Measurements from ENCODE around the gene COPE.
A peak's percentile ranks its signal among the peaks of the same experiment; 100 is the strongest.

The COPE gene

DNA sequence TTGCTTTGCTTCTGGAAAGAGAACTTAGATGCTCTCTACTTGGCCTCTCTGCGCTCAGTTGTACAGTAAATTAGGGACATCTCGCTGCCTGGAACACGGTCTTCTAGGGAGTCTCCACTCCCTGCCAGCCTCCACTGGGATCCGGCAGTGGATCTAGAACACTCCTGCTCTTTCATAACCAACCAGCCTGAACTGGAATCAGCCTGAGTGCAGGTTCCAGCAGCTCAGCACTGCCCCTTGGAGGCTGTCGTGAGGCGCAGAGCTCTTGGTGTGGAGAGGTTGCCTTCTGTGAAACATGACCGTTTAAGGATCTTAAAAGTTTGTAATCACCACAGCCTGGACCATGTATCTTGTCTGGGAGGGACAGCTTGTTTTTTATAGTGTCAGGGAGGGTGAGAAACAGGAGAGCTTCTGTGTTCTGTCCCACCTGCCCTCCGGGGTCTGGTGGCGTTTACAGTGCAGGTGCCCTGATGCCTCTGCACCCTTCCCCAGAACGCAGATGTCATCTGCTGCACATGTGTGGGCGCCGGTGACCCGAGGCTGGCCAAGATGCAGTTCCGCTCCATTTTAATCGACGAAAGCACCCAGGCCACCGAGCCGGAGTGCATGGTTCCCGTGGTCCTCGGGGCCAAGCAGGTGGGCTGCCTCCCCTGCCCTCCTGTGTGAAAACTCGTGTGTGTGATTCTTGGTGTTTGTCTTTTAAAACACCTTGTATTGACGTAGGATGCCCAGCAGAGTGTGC lies 62.6 kb downstream of the COPE start:
- H3K9ac ChIP-seq (ENCODE audit: low read length in 2 of 2) = no peak overlapping the region
- H3K4me3 ChIP-seq (ENCODE audit: low read length in 2 of 2) = no peak overlapping the region
- no peak overlapping the region for H3K27ac ChIP-seq (ENCODE audit: low read length)
- no peaks in the 10 kb centered on the region for H3K9me3 ChIP-seq (ENCODE audit: control insufficient read depth in 2 of 2, low read length in 2 of 2)
- H3K4me1 ChIP-seq (ENCODE audit: control insufficient read depth, insufficient read depth, low read length) = peaks cover 7% of the 10 kb centered on the region
- no peaks in the 10 kb centered on the region for H3K27me3 ChIP-seq (ENCODE audit: control insufficient read depth in 1 of 2, insufficient read depth in 2 of 2, low read length in 2 of 2)
- peaks cover 76 to 91% of the 10 kb centered on the region in 2 donors for H3K36me3 ChIP-seq (ENCODE audit: control insufficient read depth in 2 of 2, insufficient read depth in 2 of 2, low read length in 2 of 2)

DNA sequence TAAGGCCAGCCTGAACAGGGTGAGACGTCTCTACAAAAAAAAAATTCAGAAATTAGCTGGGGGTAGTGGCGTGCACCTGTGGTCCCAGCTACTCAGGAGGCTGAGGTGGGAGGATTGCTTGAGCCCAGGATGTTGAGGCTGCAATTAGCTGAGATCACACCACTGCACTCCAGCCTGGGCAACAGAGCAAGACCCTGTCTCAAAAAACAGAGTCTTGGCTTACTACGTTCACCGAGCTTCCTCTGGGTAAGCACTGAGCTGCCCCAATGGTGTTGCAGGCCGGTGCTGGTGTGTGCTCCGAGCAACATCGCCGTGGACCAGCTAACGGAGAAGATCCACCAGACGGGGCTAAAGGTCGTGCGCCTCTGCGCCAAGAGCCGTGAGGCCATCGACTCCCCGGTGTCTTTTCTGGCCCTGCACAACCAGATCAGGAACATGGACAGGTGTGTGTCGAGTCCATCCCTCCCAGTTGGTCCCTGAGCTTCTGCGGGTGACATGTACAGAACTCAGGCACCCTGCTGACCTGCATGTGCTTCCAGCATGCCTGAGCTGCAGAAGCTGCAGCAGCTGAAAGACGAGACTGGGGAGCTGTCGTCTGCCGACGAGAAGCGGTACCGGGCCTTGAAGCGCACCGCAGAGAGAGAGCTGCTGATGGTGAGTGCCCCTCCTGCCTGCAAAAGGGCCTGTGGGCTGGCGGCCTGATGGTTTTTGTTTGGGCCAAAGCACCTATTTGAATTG lies 63.4 kb downstream of the COPE start:
- H3K4me1 ChIP-seq (ENCODE audit: control insufficient read depth, insufficient read depth, low read length) = peaks cover 10% of the 10 kb centered on the region
- no peaks in the 10 kb centered on the region for H3K27me3 ChIP-seq (ENCODE audit: control insufficient read depth in 1 of 2, insufficient read depth in 2 of 2, low read length in 2 of 2)
- no peak overlapping the region for H3K27ac ChIP-seq (ENCODE audit: low read length)
- no peak overlapping the region for H3K4me3 ChIP-seq (ENCODE audit: low read length in 2 of 2)
- H3K9me3 ChIP-seq (ENCODE audit: control insufficient read depth in 2 of 2, low read length in 2 of 2) = no peaks in the 10 kb centered on the region
- no peak overlapping the region for H3K9ac ChIP-seq (ENCODE audit: low read length in 2 of 2)
- peaks cover 76 to 89% of the 10 kb centered on the region in 2 donors for H3K36me3 ChIP-seq (ENCODE audit: control insufficient read depth in 2 of 2, insufficient read depth in 2 of 2, low read length in 2 of 2)

DNA sequence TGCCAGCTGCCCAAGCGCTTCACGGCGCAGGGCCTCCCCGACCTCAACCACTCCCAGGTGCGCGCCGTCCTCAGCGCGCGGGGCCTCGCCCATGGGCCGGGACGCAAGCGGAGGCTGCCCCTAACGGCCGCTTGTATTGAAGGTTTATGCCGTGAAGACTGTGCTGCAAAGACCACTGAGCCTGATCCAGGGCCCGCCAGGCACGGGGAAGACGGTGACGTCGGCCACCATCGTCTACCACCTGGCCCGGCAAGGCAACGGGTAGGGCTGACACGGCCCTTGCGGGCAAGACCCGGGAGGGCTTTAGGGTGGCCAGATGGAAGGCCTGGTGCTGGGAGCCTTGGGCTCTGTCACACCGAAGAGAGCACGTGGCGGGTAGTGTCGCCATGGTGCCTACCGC lies 64.2 kb downstream of the COPE start:
- Histone ChIP-seq H3K27ac (ENCODE audit: low read length) (no peak overlapping the region), H3K9me3 (ENCODE audit: control insufficient read depth in 2 of 2, low read length in 2 of 2) (no peaks in the 10 kb centered on the region), H3K9ac (ENCODE audit: low read length in 2 of 2) (no peak overlapping the region), H3K4me3 (ENCODE audit: low read length in 2 of 2) (no peak overlapping the region), H3K36me3 (ENCODE audit: control insufficient read depth in 2 of 2, insufficient read depth in 2 of 2, low read length in 2 of 2) (peaks cover 76 to 85% of the 10 kb centered on the region in 2 donors), H3K27me3 (ENCODE audit: control insufficient read depth in 1 of 2, insufficient read depth in 2 of 2, low read length in 2 of 2) (no peaks in the 10 kb centered on the region), H3K4me1 (ENCODE audit: control insufficient read depth, insufficient read depth, low read length) (peaks cover 15% of the 10 kb centered on the region)

DNA sequence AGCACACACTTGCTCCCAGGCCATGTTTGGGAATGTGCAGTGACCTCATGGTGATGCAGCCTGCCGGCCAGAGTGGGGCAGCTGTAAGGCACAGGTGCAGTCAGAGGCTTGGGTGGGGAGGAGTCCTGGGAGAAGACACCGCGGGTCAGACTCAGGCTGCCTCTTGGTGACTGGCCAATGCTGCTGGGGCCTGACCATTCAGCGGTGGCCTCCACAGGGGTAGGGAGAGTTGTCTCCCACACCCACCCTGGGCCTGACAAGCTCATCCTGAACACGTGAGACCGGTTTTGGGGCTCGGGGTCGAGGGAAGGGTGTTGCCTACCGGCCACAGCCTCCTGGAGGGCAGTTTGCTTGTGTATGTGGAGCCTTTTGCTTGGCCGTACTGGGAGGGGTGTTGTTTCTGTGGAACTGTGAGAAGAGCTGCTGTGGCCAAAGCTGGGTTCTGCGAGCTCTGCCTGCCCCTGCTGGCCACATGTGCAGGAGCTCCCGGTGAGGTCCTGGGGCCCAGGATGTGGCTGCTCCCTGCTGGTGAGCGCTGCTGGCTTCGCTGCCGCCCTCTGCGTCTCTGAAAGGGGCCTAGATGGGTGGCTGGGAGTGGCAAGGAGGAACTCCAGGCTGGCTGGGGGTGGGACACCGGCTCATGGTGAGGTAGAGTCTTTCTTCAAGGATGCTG lies 65.3 kb downstream of the COPE start:
- no peaks in the 10 kb centered on the region for H3K27me3 ChIP-seq (ENCODE audit: control insufficient read depth in 1 of 2, insufficient read depth in 2 of 2, low read length in 2 of 2)
- peaks cover 67 to 76% of the 10 kb centered on the region in 2 donors for H3K36me3 ChIP-seq (ENCODE audit: control insufficient read depth in 2 of 2, insufficient read depth in 2 of 2, low read length in 2 of 2)
- H3K9ac ChIP-seq (ENCODE audit: low read length in 2 of 2) = no peak overlapping the region
- H3K4me3 ChIP-seq (ENCODE audit: low read length in 2 of 2) = no peak overlapping the region
- H3K27ac ChIP-seq (ENCODE audit: low read length) = no peak overlapping the region
- H3K9me3 ChIP-seq (ENCODE audit: control insufficient read depth in 2 of 2, low read length in 2 of 2) = no peaks in the 10 kb centered on the region
- H3K4me1 ChIP-seq (ENCODE audit: control insufficient read depth, insufficient read depth, low read length) = peaks cover 21% of the 10 kb centered on the region

DNA sequence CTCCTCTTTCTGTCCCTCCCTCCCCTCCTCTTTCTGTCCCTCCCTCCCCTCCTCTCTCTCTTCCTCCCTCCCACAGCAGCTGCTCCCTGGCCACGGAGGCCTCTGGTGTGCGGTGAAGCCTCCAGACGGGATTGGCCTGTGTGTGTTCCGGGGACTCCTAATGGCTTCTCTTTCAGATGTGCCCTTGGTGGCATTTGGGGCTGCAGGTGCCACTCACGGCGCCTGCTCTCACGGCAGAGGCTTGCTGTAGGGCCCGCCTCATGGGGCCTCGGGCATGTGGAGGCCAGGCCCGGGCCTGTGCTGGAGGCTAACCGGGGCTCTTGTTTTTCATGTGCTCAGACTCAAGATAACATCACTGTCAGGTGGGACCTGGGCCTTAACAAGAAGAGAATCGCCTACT lies 66.5 kb downstream of the COPE start:
- no peak overlapping the region for H3K27ac ChIP-seq (ENCODE audit: low read length)
- H3K27me3 ChIP-seq (ENCODE audit: control insufficient read depth in 1 of 2, insufficient read depth in 2 of 2, low read length in 2 of 2) = no peaks in the 10 kb centered on the region
- no peaks in the 10 kb centered on the region for H3K9me3 ChIP-seq (ENCODE audit: control insufficient read depth in 2 of 2, low read length in 2 of 2)
- peaks cover 30% of the 10 kb centered on the region for H3K4me1 ChIP-seq (ENCODE audit: control insufficient read depth, insufficient read depth, low read length)
- H3K9ac ChIP-seq (ENCODE audit: low read length in 2 of 2) = no peak overlapping the region
- H3K36me3 ChIP-seq (ENCODE audit: control insufficient read depth in 2 of 2, insufficient read depth in 2 of 2, low read length in 2 of 2) = peaks cover 56 to 65% of the 10 kb centered on the region in 2 donors
- H3K4me3 ChIP-seq (ENCODE audit: low read length in 2 of 2) = no peak overlapping the region

DNA sequence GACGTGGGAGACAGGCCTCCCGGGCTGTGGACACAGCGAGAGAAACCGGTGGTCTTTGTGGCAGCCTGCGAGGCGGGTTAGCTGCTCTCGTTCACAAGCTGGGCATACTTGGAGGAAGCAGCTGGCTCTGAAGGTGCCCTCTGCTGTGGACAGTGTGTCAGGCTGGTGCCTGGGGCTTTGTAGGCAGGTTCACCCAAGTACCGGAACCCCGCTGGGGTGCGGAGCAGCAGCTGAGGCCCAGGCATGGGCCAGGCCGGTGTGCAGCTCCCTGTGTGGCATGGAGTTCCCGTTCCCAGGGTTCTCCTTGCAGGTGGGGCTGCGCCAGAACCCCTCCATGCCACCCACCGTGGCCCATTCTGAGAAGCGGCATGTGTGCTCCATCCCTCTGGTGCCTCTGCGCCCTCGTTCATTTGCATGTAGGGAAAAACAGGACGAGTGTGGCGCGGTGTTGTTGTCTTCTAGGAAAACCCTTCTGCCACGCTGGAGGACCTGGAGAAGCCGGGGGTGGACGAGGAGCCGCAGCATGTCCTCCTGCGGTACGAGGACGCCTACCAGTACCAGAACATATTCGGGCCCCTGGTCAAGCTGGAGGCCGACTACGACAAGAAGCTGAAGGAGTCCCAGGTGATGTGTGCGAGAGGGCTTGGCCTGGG lies 67.4 kb downstream of the COPE start:
- Histone ChIP-seq H3K9me3 (ENCODE audit: control insufficient read depth in 2 of 2, low read length in 2 of 2) (no peaks in the 10 kb centered on the region), H3K36me3 (ENCODE audit: control insufficient read depth in 2 of 2, insufficient read depth in 2 of 2, low read length in 2 of 2) (peaks cover 51 to 57% of the 10 kb centered on the region in 2 donors), H3K4me1 (ENCODE audit: control insufficient read depth, insufficient read depth, low read length) (peaks cover 39% of the 10 kb centered on the region), H3K4me3 (ENCODE audit: low read length in 2 of 2) (no peak overlapping the region), H3K27ac (ENCODE audit: low read length) (no peak overlapping the region), H3K27me3 (ENCODE audit: control insufficient read depth in 1 of 2, insufficient read depth in 2 of 2, low read length in 2 of 2) (no peaks in the 10 kb centered on the region), H3K9ac (ENCODE audit: low read length in 2 of 2) (no peak overlapping the region)

DNA sequence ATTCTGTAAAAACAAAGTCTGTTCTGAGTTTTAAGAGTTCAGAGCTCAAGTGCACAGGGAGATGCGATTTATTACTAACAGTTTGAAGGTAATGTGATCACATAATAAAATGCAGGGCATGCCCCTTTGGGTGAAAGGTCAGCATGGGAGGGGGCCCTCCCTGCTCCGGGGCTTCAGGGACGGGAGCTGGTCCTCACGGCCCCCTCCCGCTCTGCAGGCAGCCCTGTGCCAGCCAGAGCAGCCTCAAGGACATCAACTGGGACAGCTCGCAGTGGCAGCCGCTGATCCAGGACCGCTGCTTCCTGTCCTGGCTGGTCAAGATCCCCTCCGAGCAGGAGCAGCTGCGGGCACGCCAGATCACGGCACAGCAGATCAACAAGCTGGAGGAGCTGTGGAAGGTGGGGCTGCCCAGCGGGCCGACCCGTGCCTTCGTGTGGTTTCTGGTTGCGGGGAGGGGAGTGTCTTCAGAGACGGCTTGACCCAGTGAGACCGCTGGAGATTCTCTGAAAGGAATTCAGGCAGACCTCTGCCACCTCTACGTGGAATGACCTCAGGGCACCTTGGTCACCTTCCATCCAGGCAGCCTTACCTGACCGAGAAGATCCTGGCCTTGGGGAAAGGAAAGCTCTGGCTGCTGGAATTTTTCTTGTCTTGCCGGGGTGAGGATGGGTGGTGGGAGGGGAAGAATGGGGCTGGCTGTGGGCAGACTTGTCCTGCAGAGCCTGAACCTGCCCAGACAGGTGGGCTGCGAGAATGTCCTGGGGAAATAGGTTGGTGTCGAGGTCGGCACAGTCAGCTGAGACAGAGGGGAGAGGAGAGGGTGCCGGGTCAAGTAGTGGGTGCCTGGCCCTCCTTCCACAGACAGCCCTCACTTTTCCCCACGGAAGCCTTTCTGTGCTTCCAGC lies 68.5 kb downstream of the COPE start:
- no peak overlapping the region for H3K4me3 ChIP-seq (ENCODE audit: low read length in 2 of 2)
- no peak overlapping the region for H3K9ac ChIP-seq (ENCODE audit: low read length in 2 of 2)
- no peaks in the 10 kb centered on the region for H3K27me3 ChIP-seq (ENCODE audit: control insufficient read depth in 1 of 2, insufficient read depth in 2 of 2, low read length in 2 of 2)
- H3K36me3 ChIP-seq (ENCODE audit: control insufficient read depth in 2 of 2, insufficient read depth in 2 of 2, low read length in 2 of 2) = peaks cover 45 to 46% of the 10 kb centered on the region in 2 donors
- no peak overlapping the region for H3K27ac ChIP-seq (ENCODE audit: low read length)
- H3K4me1 ChIP-seq (ENCODE audit: control insufficient read depth, insufficient read depth, low read length) = peaks cover 40% of the 10 kb centered on the region
- H3K9me3 ChIP-seq (ENCODE audit: control insufficient read depth in 2 of 2, low read length in 2 of 2) = no peaks in the 10 kb centered on the region

DNA sequence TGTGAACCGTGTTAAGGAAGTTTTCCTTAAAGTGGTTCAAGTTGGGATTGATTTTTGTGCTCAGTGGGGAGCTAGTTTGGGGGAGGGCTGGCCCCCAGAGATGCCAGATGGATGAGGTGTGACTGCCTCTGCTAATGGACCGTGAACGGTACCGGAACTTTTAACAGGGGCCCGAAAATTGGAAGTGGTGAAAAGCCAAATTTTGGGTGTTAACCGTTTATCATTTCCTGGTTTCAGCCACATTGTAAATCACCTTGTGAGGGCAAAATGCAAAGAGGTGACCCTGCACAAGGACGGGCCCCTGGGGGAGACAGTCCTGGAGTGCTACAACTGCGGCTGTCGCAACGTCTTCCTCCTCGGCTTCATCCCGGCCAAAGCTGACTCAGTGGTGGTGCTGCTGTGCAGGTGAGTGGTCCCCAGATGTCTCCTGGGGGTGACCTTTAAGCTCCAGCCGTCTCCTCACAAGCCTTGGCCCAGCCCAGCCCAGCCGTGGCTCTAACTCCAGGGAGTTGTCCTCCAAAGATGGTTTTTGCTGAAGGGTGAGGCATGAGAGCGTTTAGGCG lies 69.3 kb downstream of the COPE start:
- Histone ChIP-seq H3K36me3 (ENCODE audit: control insufficient read depth in 2 of 2, insufficient read depth in 2 of 2, low read length in 2 of 2) (peaks cover 41% of the 10 kb centered on the region in 2 donors), H3K9ac (ENCODE audit: low read length in 2 of 2) (no peak overlapping the region), H3K4me1 (ENCODE audit: control insufficient read depth, insufficient read depth, low read length) (peaks cover 43% of the 10 kb centered on the region), H3K27ac (ENCODE audit: low read length) (peak overlapping the region; percentile 41), H3K4me3 (ENCODE audit: low read length in 2 of 2) (no peak overlapping the region), H3K9me3 (ENCODE audit: control insufficient read depth in 2 of 2, low read length in 2 of 2) (no peaks in the 10 kb centered on the region), H3K27me3 (ENCODE audit: control insufficient read depth in 1 of 2, insufficient read depth in 2 of 2, low read length in 2 of 2) (no peaks in the 10 kb centered on the region)

Data from stomach smooth muscle (tissue), 2 donors.